Dendritic cell treated with granulocyte-macrophage colony-stimulating factor and Interleukin-4, amounts not matched to agents 40 ng/mL and 50 ng/mL, for 4 days (primary cell): ENCODE measurements around the gene PER1.

Experiments
- H3K27ac Mint-ChIP-seq: one replicate; pipeline ENCODE4 v1.8.0; 2022; ENCODE audit warnings: mild to moderate bottlenecking, mixed read lengths
- H3K27me3 Mint-ChIP-seq: one replicate; pipeline ENCODE4 v1.8.0; 2022; ENCODE audit warnings: mild to moderate bottlenecking, mixed read lengths
- H3K36me3 Mint-ChIP-seq: one replicate; pipeline ENCODE4 v1.8.0; 2022; ENCODE audit warnings: low read depth, mixed read lengths
- H3K4me1 Mint-ChIP-seq: one replicate; pipeline ENCODE4 v1.8.0; 2022; ENCODE audit warnings: low read depth, mixed read lengths
- H3K4me3 Mint-ChIP-seq: one replicate; pipeline ENCODE4 v1.8.0; 2022; ENCODE audit warnings: mild to moderate bottlenecking, moderate library complexity, mixed read lengths
- H3K9me3 Mint-ChIP-seq: one replicate; pipeline ENCODE4 v1.8.0; 2022; ENCODE audit warnings: mixed read lengths
- intact Hi-C: fragments of 100-400 bp; cut with micrococcal nuclease; formaldehyde crosslinking; loops from one replicate; pipeline ENCODE4 v1.15.0; 2022

PER1 gene

GRCh38 chr17:8128125-8128784, 23.9 kb downstream of the PER1 start:
- intact Hi-C loops = no loop called here
- Mint-ChIP-seq H3K27ac (no peak overlapping the region), H3K27me3 (peaks cover 70% of the 10 kb centered on the region), H3K4me1 (peaks cover 42% of the 10 kb centered on the region), H3K36me3 (no peaks in the 10 kb centered on the region), H3K9me3 (no peaks in the 10 kb centered on the region), H3K4me3 (no peak overlapping the region)

GRCh38 chr17:8126491-8127066, 25.6 kb downstream of the PER1 start:
- Mint-ChIP-seq H3K9me3 (no peaks in the 10 kb centered on the region), H3K27me3 (peaks cover 85% of the 10 kb centered on the region)
- intact Hi-C loops = no loop called here

GRCh38 chr17:8125947-8126490, 26.2 kb downstream of the PER1 start:
- Mint-ChIP-seq H3K4me3 (peak overlapping the region; percentile 83), H3K4me1 (peaks cover 55% of the 10 kb centered on the region), H3K27me3 (peaks cover 84% of the 10 kb centered on the region), H3K36me3 (no peaks in the 10 kb centered on the region), H3K27ac (peak overlapping the region; percentile 65), H3K9me3 (no peaks in the 10 kb centered on the region)
- intact Hi-C loops = no loop called here

More at GRCh38 chr17:8126491-8127066, 25.6 kb downstream of the PER1 start:
- Mint-ChIP-seq H3K4me3 (peak overlapping the region; percentile 83), H3K4me1 (peaks cover 52% of the 10 kb centered on the region), H3K36me3 (no peaks in the 10 kb centered on the region), H3K27ac (peak overlapping the region; percentile 65)

GRCh38 chr17:8125154-8125946, 26.9 kb downstream of the PER1 start:
- Mint-ChIP-seq H3K36me3 (no peaks in the 10 kb centered on the region), H3K4me3 (peak overlapping the region; percentile 83), H3K4me1 (peaks cover 62% of the 10 kb centered on the region), H3K9me3 (no peaks in the 10 kb centered on the region), H3K27me3 (peaks cover 91% of the 10 kb centered on the region), H3K27ac (no peak overlapping the region)
- intact Hi-C loops = no loop called here

- H3K36me3 Mint-ChIP-seq = no peaks in the 10 kb centered on the region
- intact Hi-C loops = loop anchor here (5.0 kb wide), 1 partner anchor 33 kb away; no protein-coding TSS in a partner anchor
- H3K4me1 Mint-ChIP-seq = peaks cover 64% of the 10 kb centered on the region
- no peaks in the 10 kb centered on the region for H3K9me3 Mint-ChIP-seq
- no peak overlapping the region for H3K27ac Mint-ChIP-seq
- H3K4me3 Mint-ChIP-seq = peak overlapping the region; percentile 83
- peaks cover 86% of the 10 kb centered on the region for H3K27me3 Mint-ChIP-seq
Observed at GRCh38 chr17:8124350-8125153, 27.7 kb downstream of the PER1 start.

GRCh38 chr17:8123695-8124349, 28.4 kb downstream of the PER1 start, which contains the start of gene HES7:
TSS of gene HES7 (minus strand) at chr17:8124106. CDS start at chr17:8124084, 22 bp downstream.
- Mint-ChIP-seq H3K27ac (peak within 1 kb of the TSS; percentile 22), H3K9me3 (no peaks in the 10 kb centered on the region), H3K4me3 (peak within 1 kb of the TSS; percentile 83), H3K36me3 (no peaks in the 10 kb centered on the region), H3K4me1 (peaks cover 64% of the 10 kb centered on the region), H3K27me3 (peaks cover 79% of the 10 kb centered on the region)
- intact Hi-C loops = loop anchor here (5.0 kb wide), 1 partner anchor 33 kb away; no protein-coding TSS in a partner anchor

- H3K27ac Mint-ChIP-seq = peak overlapping the region; percentile 22
- no peaks in the 10 kb centered on the region for H3K9me3 Mint-ChIP-seq
- H3K36me3 Mint-ChIP-seq = no peaks in the 10 kb centered on the region
- peak overlapping the region; percentile 83 for H3K4me3 Mint-ChIP-seq
- peaks cover 71% of the 10 kb centered on the region for H3K4me1 Mint-ChIP-seq
- peaks cover 80% of the 10 kb centered on the region for H3K27me3 Mint-ChIP-seq
- intact Hi-C loops = loop anchor here (5.0 kb wide), 1 partner anchor 34 kb away; no protein-coding TSS in a partner anchor
Observed at GRCh38 chr17:8122924-8123694, 29.1 kb downstream of the PER1 start.

GRCh38 chr17:8122422-8122923, 29.7 kb downstream of the PER1 start:
- H3K27me3 Mint-ChIP-seq = peaks cover 80% of the 10 kb centered on the region
- H3K9me3 Mint-ChIP-seq = no peaks in the 10 kb centered on the region
- peak overlapping the region; percentile 83 for H3K4me3 Mint-ChIP-seq
- H3K36me3 Mint-ChIP-seq = no peaks in the 10 kb centered on the region
- intact Hi-C loops = loop anchor here (5.0 kb wide), 1 partner anchor 35 kb away; no protein-coding TSS in a partner anchor
- peaks cover 77% of the 10 kb centered on the region for H3K4me1 Mint-ChIP-seq
- H3K27ac Mint-ChIP-seq = no peak overlapping the region

GRCh38 chr17:8121681-8122421, 30.4 kb downstream of the PER1 start:
- Mint-ChIP-seq H3K36me3 (no peaks in the 10 kb centered on the region), H3K27me3 (peaks cover 80% of the 10 kb centered on the region), H3K4me1 (peaks cover 75% of the 10 kb centered on the region), H3K4me3 (peak overlapping the region; percentile 83), H3K9me3 (no peaks in the 10 kb centered on the region), H3K27ac (no peak overlapping the region)
- intact Hi-C loops = loop anchor here (5.0 kb wide), 1 partner anchor 35 kb away; no protein-coding TSS in a partner anchor

- H3K27ac Mint-ChIP-seq = peak overlapping the region; percentile 11
- H3K27me3 Mint-ChIP-seq = peaks cover 82% of the 10 kb centered on the region
- peak overlapping the region; percentile 83 for H3K4me3 Mint-ChIP-seq
- no peaks in the 10 kb centered on the region for H3K9me3 Mint-ChIP-seq
- intact Hi-C loops = loop anchor here (5.0 kb wide), 1 partner anchor 36 kb away; no protein-coding TSS in a partner anchor
- peaks cover 74% of the 10 kb centered on the region for H3K4me1 Mint-ChIP-seq
- H3K36me3 Mint-ChIP-seq = no peaks in the 10 kb centered on the region
Observed at GRCh38 chr17:8121407-8121680, 30.9 kb downstream of the PER1 start.

- Mint-ChIP-seq H3K4me3 (peak overlapping the region; percentile 63), H3K9me3 (no peaks in the 10 kb centered on the region), H3K36me3 (no peaks in the 10 kb centered on the region), H3K27ac (peak overlapping the region; percentile 11), H3K4me1 (peaks cover 68% of the 10 kb centered on the region), H3K27me3 (peaks cover 83% of the 10 kb centered on the region)
- intact Hi-C loops = loop anchor here (5.0 kb wide), 1 partner anchor 37 kb away; no protein-coding TSS in a partner anchor
Observed at GRCh38 chr17:8120520-8121406, 31.4 kb downstream of the PER1 start.
